DOHH2 (cell line): ENCODE results near the gene KIF19.

Experiments used
- H3F3A ChIP-seq: fragments of 200-600 bp; sonication (generic), shearing (Covaris generic); 2 replicates; pipeline ENCODE4 v1.6.0; 2016; ENCODE audit warnings: antibody characterized with exemption, mild to moderate bottlenecking; ENCODE audit not compliant: control insufficient read depth, insufficient read depth
- H3K27ac ChIP-seq: fragments of 200-600 bp; sonication (generic); 2 replicates; pipeline ENCODE4 v1.5.1; 2014; ENCODE audit warnings: low read depth, mild to moderate bottlenecking, low read length, moderate library complexity
- H3K27me3 ChIP-seq: fragments of 200-600 bp; sonication (generic); 2 replicates; pipeline ENCODE4 v1.6.1; 2014; ENCODE audit warnings: mild to moderate bottlenecking, low read length, mixed read lengths; ENCODE audit not compliant: control insufficient read depth
- H3K36me3 ChIP-seq: fragments of 200-600 bp; sonication (generic); 2 replicates; pipeline ENCODE4 v1.6.1; 2014; ENCODE audit warnings: mild to moderate bottlenecking, low read length, moderate library complexity, mixed read lengths; ENCODE audit not compliant: control insufficient read depth
- H3K4me1 ChIP-seq: fragments of 200-600 bp; sonication (generic); 2 replicates; pipeline ENCODE4 v1.6.1; 2014; ENCODE audit warnings: mild to moderate bottlenecking, low read length, mixed read lengths; ENCODE audit not compliant: control insufficient read depth
- H3K4me2 ChIP-seq: fragments of 200-600 bp; sonication (generic); 2 replicates; pipeline ENCODE4 v1.6.0; 2014; ENCODE audit warnings: mild to moderate bottlenecking, low read length, moderate library complexity
- H3K4me3 ChIP-seq: fragments of 200-600 bp; sonication (generic); 2 replicates; pipeline ENCODE4 v1.5.1; 2014; ENCODE audit warnings: mild to moderate bottlenecking, low read length, mixed read lengths
- H3K79me2 ChIP-seq: fragments of 200-600 bp; sonication (generic); 2 replicates; pipeline ENCODE4 v1.6.1; 2014; ENCODE audit warnings: mild to moderate bottlenecking, low read length, mixed read lengths; ENCODE audit not compliant: control insufficient read depth
- H3K9me2 ChIP-seq: fragments of 200-600 bp; sonication (generic); replicated peaks from 2 replicates; pipeline ENCODE4 v1.6.1; 2014; ENCODE audit warnings: mild to moderate bottlenecking, low read length, mixed read lengths; ENCODE audit not compliant: control insufficient read depth
- H3K9me3 ChIP-seq: fragments of 200-600 bp; sonication (generic); 2 replicates; pipeline ENCODE4 v1.6.1; 2014; ENCODE audit warnings: antibody characterized with exemption, low read length, mixed read lengths; ENCODE audit not compliant: control insufficient read depth, insufficient read depth
- H4K20me1 ChIP-seq: fragments of 200-600 bp; sonication (generic); 2 replicates; pipeline ENCODE4 v1.6.0; 2014; ENCODE audit warnings: low read depth, mild to moderate bottlenecking, antibody characterized with exemption, low read length, moderate library complexity; ENCODE audit not compliant: control insufficient read depth, insufficient read depth
- CTCF ChIP-seq: fragments of 200-600 bp; sonication (generic); IDR thresholded peaks from one replicate; pipeline ENCODE4 v1.5.1; 2014; ENCODE audit warnings: antibody characterized with exemption, mild to moderate bottlenecking, low read depth, low read length; ENCODE audit not compliant: poor library complexity, severe bottlenecking
- EZH2phosphoT487 ChIP-seq: fragments of 200-600 bp; sonication (generic); IDR thresholded peaks from 2 replicates; pipeline ENCODE4 v1.6.1; 2017; ENCODE audit warnings: borderline replicate concordance, mild to moderate bottlenecking, antibody characterized with exemption, low read length, moderate library complexity, mixed read lengths

KIF19 gene

GRCh38 chr17:74289688-74290087 is 36.3 kb upstream of the KIF19 start:
- no peaks in the 10 kb centered on the region for H3K4me1 ChIP-seq
- no peak overlapping the region for H3K27ac ChIP-seq
- H3F3A ChIP-seq = no peaks in the 10 kb centered on the region
- no peaks in the 10 kb centered on the region for H3K27me3 ChIP-seq
- H3K9me3 ChIP-seq = no peaks in the 10 kb centered on the region
- H3K4me3 ChIP-seq = no peak overlapping the region
- no peaks in the 10 kb centered on the region for H4K20me1 ChIP-seq
- no peak for TF ChIP-seq EZH2phosphoT487
- no peak for TF ChIP-seq CTCF
- H3K9me2 ChIP-seq = no peaks in the 10 kb centered on the region
- no peaks in the 10 kb centered on the region for H3K79me2 ChIP-seq
- H3K36me3 ChIP-seq = no peaks in the 10 kb centered on the region
- H3K4me2 ChIP-seq = no peak overlapping the region

DNA sequence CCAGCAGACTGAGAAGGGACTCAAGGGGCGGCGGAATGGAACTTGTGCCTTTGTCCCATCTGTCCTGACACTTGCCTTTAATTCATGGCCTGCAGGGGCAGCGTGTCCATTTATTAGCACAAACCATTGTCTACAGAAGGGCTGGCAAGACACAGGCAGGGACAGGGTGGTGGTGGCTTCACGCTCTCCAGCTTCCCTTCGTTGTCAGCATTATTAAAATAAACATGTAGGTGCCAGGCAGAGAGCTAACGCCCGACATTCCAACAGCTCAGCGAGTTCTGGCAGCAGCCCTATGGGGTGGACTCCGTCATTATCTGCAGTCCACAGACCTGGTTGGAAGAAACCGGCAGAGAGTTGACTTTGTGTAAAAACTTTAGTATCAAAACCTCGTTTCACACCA is 35.7 kb upstream of the KIF19 start:
- Histone ChIP-seq H3K4me3 (no peak overlapping the region), H3F3A (no peaks in the 10 kb centered on the region), H3K79me2 (no peaks in the 10 kb centered on the region), H3K9me3 (no peaks in the 10 kb centered on the region), H3K27ac (no peak overlapping the region), H4K20me1 (no peaks in the 10 kb centered on the region), H3K36me3 (no peaks in the 10 kb centered on the region), H3K4me1 (no peaks in the 10 kb centered on the region), H3K4me2 (no peak overlapping the region), H3K27me3 (no peaks in the 10 kb centered on the region), H3K9me2 (no peaks in the 10 kb centered on the region)
- TF ChIP-seq EZH2phosphoT487 (no peak), CTCF (no peak)

GRCh38 chr17:74292495-74292894 is 33.5 kb upstream of the KIF19 start:
- H3K27me3 ChIP-seq = no peaks in the 10 kb centered on the region

More at GRCh38 chr17:74292495-74292894, 33.5 kb upstream of the KIF19 start:
- Histone ChIP-seq H3K27ac (no peak overlapping the region), H4K20me1 (no peaks in the 10 kb centered on the region), H3K36me3 (no peaks in the 10 kb centered on the region), H3K4me1 (no peaks in the 10 kb centered on the region), H3K9me2 (no peaks in the 10 kb centered on the region), H3K9me3 (no peaks in the 10 kb centered on the region), H3K79me2 (no peaks in the 10 kb centered on the region), H3K4me2 (no peak overlapping the region), H3F3A (no peaks in the 10 kb centered on the region), H3K4me3 (no peak overlapping the region)
- no peak for TF ChIP-seq CTCF
- no peak for TF ChIP-seq EZH2phosphoT487
